ENCODE results near the gene CLDN24.

The CLDN24 gene

DNA sequence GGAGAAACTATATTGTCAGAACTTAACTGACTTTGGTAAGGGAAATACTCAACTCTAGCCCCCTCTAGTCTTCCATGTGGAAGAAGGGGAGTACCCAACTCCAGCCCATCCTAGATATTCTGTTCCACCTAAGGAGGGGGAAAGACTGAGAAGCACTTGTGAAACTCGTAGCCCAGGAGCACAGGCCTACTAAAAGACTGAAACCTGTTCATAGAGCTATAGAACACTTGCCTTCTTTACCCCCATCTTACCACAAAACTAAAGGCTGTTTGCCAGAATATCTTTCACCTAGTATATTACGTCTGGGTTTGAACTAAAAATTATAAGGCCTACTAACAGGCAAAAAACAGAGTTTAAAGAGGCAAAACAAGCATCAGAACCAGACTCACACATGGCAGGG lies 17.7 kb downstream of the CLDN24 start:
- in situ Hi-C loops (cut with MboI; ENCODE audit: low pct_unique_long_range_greater_than_20kb, low sequenced_read_pairs, unreplicated experiment): no loop called here
- TF ChIP-seq, protein P1, sequence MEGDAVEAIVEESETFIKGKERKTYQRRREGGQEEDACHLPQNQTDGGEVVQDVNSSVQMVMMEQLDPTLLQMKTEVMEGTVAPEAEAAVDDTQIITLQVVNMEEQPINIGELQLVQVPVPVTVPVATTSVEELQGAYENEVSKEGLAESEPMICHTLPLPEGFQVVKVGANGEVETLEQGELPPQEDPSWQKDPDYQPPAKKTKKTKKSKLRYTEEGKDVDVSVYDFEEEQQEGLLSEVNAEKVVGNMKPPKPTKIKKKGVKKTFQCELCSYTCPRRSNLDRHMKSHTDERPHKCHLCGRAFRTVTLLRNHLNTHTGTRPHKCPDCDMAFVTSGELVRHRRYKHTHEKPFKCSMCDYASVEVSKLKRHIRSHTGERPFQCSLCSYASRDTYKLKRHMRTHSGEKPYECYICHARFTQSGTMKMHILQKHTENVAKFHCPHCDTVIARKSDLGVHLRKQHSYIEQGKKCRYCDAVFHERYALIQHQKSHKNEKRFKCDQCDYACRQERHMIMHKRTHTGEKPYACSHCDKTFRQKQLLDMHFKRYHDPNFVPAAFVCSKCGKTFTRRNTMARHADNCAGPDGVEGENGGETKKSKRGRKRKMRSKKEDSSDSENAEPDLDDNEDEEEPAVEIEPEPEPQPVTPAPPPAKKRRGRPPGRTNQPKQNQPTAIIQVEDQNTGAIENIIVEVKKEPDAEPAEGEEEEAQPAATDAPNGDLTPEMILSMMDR (IDR thresholded peaks at IDR 0.05; ENCODE audit: extremely low read depth, insufficient read depth, missing control alignments): no peak
- no peak for DNase-seq (ENCODE audit: low spot score)

DNA sequence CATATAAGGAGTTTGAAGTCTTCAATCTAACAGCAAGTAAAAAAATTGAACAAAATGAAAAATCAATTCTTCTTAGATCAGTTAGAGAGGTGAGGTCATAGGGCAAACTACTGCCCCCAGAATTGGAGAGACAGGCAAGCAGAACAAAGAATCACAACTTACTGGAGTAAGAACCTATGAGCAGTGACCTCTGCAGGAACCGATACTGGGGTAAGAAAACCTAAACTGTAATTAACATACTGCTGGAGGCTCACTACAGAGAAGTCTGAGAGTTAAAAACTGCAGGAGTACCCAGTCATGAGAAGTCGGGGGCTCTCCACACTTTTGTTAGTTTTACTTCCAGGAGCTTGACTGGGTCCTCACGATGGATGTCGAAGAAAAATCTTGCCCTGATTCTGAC lies 18.2 kb downstream of the CLDN24 start:
- DNase-seq (ENCODE audit: low spot score): no peak
- in situ Hi-C loops (cut with MboI; ENCODE audit: low pct_unique_long_range_greater_than_20kb, low sequenced_read_pairs, unreplicated experiment): no loop called here
- TF ChIP-seq, protein P1 (IDR thresholded peaks at IDR 0.05; ENCODE audit: extremely low read depth, insufficient read depth, missing control alignments): no peak

DNA sequence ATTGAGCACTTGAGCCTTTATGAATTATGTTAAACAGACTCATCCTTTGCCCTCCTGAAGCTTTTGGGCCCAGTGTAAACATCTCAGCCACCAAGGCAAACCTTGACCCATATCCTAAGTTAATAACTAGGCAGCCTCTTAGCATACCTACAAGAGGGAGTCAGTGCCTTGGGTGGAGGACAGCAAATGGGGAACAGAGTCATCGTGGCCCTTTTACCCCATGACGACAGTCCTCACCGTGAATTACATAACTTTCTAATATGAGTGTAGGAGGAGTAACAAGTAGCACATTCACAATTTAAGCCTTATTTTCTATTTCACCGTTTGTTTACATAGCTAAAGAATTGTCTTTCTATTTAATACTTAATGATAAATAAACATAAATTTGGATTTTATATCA lies 18.9 kb downstream of the CLDN24 start:
- TF ChIP-seq, protein P1 (IDR thresholded peaks at IDR 0.05; ENCODE audit: extremely low read depth, insufficient read depth, missing control alignments): no peak
- no peak for DNase-seq (ENCODE audit: low spot score)
- in situ Hi-C loops (cut with MboI; ENCODE audit: low pct_unique_long_range_greater_than_20kb, low sequenced_read_pairs, unreplicated experiment): no loop called here

DNA sequence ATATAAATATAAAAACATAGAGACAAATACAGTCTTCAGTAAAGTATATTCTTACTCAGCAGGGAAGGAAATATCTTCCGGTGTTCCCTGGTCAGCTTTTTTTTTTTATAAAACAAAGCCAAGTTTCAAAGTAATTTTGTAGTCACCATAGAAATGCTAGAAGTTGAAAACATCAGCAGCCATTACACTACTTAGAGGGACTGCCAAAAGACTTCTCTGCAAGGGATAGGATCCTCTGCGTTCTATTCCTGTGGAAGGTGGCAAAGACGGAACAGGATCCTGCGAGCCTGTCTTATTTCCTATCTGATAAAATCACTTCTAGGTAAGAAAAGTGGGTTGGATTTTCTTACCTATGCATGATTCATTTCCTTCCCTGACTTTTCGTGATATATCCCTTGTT lies 21.6 kb downstream of the CLDN24 start:
- in situ Hi-C loops (cut with MboI; ENCODE audit: low pct_unique_long_range_greater_than_20kb, low sequenced_read_pairs, unreplicated experiment): no loop called here
- DNase-seq (ENCODE audit: low spot score): no peak
- TF ChIP-seq, protein P1 (IDR thresholded peaks at IDR 0.05; ENCODE audit: extremely low read depth, insufficient read depth, missing control alignments): no peak

DNA sequence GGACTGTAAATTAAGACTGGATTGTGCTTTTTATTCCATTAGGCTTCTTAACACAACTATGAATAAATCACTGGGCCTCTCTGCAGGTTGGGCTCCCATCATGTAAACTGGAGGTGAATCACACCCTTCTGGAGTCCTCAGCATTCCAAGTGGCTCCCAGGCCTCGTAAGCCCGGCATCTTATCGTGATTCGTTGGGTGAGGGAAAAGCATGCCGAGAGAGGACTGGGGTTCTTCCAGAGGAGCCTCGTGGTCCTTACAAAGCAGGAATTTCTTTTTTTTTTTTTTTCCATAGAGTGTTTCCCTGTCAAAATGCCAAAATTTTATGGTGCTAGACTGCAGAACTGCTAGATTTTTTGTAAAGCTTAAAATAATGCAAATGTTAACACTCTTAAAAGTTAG lies 22.2 kb downstream of the CLDN24 start:
- TF ChIP-seq, protein P1 (IDR thresholded peaks at IDR 0.05; ENCODE audit: extremely low read depth, insufficient read depth, missing control alignments): no peak
- in situ Hi-C loops (cut with MboI; ENCODE audit: low pct_unique_long_range_greater_than_20kb, low sequenced_read_pairs, unreplicated experiment): no loop called here
- DNase-seq (ENCODE audit: low spot score): no peak

DNA sequence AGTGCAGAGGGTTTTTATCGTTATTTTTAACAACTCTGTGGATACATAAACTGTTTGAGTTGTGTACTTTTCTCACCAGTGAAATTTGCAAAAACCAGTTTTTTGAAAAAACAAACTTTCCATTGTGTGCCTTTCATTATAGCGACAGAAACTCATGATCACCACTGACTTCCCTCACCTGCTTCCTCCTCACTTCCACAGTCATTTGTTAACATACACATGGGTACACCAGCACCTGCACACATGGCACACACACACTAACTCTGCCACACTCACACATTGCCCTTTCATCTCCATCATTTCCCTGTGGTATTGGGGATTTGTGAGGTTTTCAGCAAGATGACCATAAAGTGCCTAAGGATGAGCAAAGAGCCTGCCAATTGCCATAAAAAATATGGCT lies 22.8 kb downstream of the CLDN24 start:
- in situ Hi-C loops (cut with MboI; ENCODE audit: low pct_unique_long_range_greater_than_20kb, low sequenced_read_pairs, unreplicated experiment): no loop called here
- TF ChIP-seq, protein P1 (IDR thresholded peaks at IDR 0.05; ENCODE audit: extremely low read depth, insufficient read depth, missing control alignments): no peak
- DNase-seq (ENCODE audit: low spot score): no peak

DNA sequence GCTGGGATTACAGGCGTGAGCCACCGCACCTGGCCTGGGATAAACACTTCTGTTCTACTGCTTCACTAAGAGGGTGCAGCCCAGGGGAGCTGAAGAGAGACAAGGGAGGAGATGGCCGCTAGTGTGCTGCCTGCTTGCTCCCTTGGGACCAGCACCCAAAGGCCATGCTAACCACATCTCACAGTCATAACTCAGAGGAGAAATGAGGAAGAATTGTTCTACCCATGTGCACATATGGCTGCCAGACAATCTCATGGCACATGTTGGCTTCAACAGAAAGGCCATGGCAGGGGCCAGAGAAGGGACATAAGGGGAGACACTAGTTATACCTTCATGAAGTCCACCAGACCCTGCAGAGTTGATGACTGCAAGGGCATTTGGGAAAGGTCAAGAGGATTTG lies 24.6 kb downstream of the CLDN24 start:
- in situ Hi-C loops (cut with MboI; ENCODE audit: low pct_unique_long_range_greater_than_20kb, low sequenced_read_pairs, unreplicated experiment): no loop called here
- TF ChIP-seq, protein P1 (IDR thresholded peaks at IDR 0.05; ENCODE audit: extremely low read depth, insufficient read depth, missing control alignments): no peak

More for the DNA sequence above, 24.6 kb downstream of the CLDN24 start:
- DNase-seq (ENCODE audit: low spot score): no peak

Data from GM13977 (cell line).